Liver (tissue), 3 donors: ENCODE measurements around the gene IKBKE.

ENCODE experiments used
- EGR1 ChIP-seq, 2 donors: IDR thresholded peaks; 2 replicates each; pipeline ENCODE4 v1.6.1; 2016 to 2018; ENCODE audit warnings: antibody characterized with exemption in 2 of 2, low read depth in 2 of 2
- FOXA1 ChIP-seq: IDR thresholded peaks from 2 replicates; pipeline ENCODE4 v1.6.1; 2016; ENCODE audit warnings: antibody characterized with exemption
- GABPA ChIP-seq, 2 donors: IDR thresholded peaks in 1 of 2; conservative IDR thresholded peaks in 1 of 2; 2 replicates each; pipeline ENCODE4 v1.6.1; 2016; ENCODE audit warnings: antibody characterized with exemption in 2 of 2, mild to moderate bottlenecking in 1 of 2, moderate library complexity in 1 of 2
- MAX ChIP-seq: IDR thresholded peaks from 2 replicates; pipeline ENCODE4 v1.6.1; 2016; ENCODE audit warnings: antibody characterized with exemption
- RAD21 ChIP-seq, 2 donors: IDR thresholded peaks; 2 replicates each; pipeline ENCODE4 v1.6.1; 2016; ENCODE audit warnings: antibody characterized with exemption in 2 of 2, mild to moderate bottlenecking in 2 of 2
- SP1 ChIP-seq: IDR thresholded peaks from 2 replicates; pipeline ENCODE4 v1.6.1; 2018; ENCODE audit warnings: antibody characterized with exemption, mild to moderate bottlenecking
- TAF1 ChIP-seq: conservative IDR thresholded peaks from 2 replicates; pipeline ENCODE4 v1.6.1; 2016; ENCODE audit warnings: antibody characterized with exemption, mild to moderate bottlenecking
- YY1 ChIP-seq: IDR thresholded peaks from 2 replicates; pipeline ENCODE4 v1.6.1; 2016; ENCODE audit warnings: antibody characterized with exemption, mild to moderate bottlenecking
- ZBTB33 ChIP-seq: IDR thresholded peaks from 2 replicates; pipeline ENCODE4 v1.6.1; 2016; ENCODE audit warnings: antibody characterized with exemption
- TF ChIP-seq, protein P1 (sequence below): fragments of 150-350 bp; IDR thresholded peaks from 2 replicates; pipeline ENCODE4 v1.5.1; 2017; ENCODE audit warnings: improper control_type of control experiment, low read depth, low read length; ENCODE audit not compliant: missing input control
- TF ChIP-seq, protein P2 (sequence below): IDR thresholded peaks from 2 replicates; pipeline ENCODE4 v1.6.1; 2016; ENCODE audit warnings: antibody characterized with exemption, mild to moderate bottlenecking
- TF ChIP-seq, protein P3 (sequence below): IDR thresholded peaks from 2 replicates; pipeline ENCODE4 v1.6.1; 2016; ENCODE audit warnings: antibody characterized with exemption
- donor health status: healthy.
- donor health status: healthy.

DNA sequence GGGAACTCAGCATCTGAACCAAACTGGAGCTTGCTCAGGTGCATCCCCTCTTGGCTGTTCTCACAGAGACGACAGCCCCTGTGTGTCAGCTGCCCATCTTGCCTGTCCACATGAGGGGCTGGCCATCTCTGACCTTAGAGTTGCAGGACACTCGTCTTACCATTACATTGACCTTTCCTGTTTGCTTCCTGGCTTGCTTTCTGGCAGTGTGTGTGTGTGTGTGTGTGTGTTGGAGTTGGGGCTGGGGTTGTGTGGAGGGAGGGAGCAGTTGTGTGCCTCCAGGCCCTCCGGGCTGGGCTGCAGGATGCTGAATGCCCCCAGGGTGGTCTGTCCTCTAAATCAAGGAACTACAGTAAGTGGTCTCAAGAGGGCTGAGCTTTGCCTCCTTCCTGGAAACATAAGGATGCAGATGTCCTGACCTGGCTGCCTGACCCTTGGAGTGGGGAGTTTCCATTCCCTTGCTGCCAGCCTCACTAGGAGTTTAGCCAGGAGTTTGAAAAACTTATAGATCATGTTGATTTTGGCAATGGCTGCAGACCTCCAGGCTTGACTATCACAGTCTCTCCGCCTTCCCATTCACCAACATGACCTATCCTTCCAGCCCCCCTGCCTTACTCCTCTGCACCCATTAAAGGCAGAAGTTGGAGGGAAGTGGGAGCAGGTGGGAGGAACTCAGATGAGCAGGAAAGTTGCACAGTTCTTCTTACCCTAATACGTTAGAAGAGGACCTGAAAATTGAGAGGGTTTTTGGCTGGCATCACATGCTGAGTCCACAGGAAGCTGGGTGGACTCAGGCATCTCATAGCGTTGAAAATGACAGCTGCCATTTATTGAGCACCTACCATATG, 56.0 kb downstream of the IKBKE start:
- TF ChIP-seq MAX (peak; percentile 10), YY1 (peak; percentile 33), EGR1 (IDR thresholded peaks at IDR 0.05; ENCODE audit: low read depth in 2 of 2) (no peak), ZBTB33 (no peak), GABPA (IDR thresholded peaks at IDR 0.05 in 1 of 2, conservative IDR thresholded peaks at IDR 0.05 in 1 of 2) (no peak), RAD21 (IDR thresholded peaks at IDR 0.05) (no peak), TAF1 (no peak), SP1 (peak; percentile 29), FOXA1 (no peak)
- TF ChIP-seq, protein P1, sequence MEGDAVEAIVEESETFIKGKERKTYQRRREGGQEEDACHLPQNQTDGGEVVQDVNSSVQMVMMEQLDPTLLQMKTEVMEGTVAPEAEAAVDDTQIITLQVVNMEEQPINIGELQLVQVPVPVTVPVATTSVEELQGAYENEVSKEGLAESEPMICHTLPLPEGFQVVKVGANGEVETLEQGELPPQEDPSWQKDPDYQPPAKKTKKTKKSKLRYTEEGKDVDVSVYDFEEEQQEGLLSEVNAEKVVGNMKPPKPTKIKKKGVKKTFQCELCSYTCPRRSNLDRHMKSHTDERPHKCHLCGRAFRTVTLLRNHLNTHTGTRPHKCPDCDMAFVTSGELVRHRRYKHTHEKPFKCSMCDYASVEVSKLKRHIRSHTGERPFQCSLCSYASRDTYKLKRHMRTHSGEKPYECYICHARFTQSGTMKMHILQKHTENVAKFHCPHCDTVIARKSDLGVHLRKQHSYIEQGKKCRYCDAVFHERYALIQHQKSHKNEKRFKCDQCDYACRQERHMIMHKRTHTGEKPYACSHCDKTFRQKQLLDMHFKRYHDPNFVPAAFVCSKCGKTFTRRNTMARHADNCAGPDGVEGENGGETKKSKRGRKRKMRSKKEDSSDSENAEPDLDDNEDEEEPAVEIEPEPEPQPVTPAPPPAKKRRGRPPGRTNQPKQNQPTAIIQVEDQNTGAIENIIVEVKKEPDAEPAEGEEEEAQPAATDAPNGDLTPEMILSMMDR, result no peak
- TF ChIP-seq, protein P2, sequence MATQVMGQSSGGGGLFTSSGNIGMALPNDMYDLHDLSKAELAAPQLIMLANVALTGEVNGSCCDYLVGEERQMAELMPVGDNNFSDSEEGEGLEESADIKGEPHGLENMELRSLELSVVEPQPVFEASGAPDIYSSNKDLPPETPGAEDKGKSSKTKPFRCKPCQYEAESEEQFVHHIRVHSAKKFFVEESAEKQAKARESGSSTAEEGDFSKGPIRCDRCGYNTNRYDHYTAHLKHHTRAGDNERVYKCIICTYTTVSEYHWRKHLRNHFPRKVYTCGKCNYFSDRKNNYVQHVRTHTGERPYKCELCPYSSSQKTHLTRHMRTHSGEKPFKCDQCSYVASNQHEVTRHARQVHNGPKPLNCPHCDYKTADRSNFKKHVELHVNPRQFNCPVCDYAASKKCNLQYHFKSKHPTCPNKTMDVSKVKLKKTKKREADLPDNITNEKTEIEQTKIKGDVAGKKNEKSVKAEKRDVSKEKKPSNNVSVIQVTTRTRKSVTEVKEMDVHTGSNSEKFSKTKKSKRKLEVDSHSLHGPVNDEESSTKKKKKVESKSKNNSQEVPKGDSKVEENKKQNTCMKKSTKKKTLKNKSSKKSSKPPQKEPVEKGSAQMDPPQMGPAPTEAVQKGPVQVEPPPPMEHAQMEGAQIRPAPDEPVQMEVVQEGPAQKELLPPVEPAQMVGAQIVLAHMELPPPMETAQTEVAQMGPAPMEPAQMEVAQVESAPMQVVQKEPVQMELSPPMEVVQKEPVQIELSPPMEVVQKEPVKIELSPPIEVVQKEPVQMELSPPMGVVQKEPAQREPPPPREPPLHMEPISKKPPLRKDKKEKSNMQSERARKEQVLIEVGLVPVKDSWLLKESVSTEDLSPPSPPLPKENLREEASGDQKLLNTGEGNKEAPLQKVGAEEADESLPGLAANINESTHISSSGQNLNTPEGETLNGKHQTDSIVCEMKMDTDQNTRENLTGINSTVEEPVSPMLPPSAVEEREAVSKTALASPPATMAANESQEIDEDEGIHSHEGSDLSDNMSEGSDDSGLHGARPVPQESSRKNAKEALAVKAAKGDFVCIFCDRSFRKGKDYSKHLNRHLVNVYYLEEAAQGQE, result no peak
- TF ChIP-seq, protein P3, sequence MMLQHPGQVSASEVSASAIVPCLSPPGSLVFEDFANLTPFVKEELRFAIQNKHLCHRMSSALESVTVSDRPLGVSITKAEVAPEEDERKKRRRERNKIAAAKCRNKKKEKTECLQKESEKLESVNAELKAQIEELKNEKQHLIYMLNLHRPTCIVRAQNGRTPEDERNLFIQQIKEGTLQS, result no peak
